Mesendoderm (in vitro differentiated cells): Measurements from ENCODE around the gene ACOX1.

ENCODE experiments used
- DNase-seq: peaks from one replicate; pipeline ENCODE4 v3.0.0; 2013
- H2AK5ac ChIP-seq: 2 replicates; pipeline ENCODE4 v1.6.1; 2013; ENCODE audit warnings: low read length, inconsistent platforms
- H2BK120ac ChIP-seq: 2 replicates; pipeline ENCODE4 v1.6.1; 2013; ENCODE audit warnings: low read depth, mild to moderate bottlenecking, low read length, moderate library complexity, mixed read lengths
- H2BK15ac ChIP-seq: replicated peaks from 2 replicates; pipeline ENCODE4 v1.6.1; 2013; ENCODE audit warnings: low read depth, mild to moderate bottlenecking, moderate library complexity
- H2BK5ac ChIP-seq: 2 replicates; pipeline ENCODE4 v1.6.1; 2013; ENCODE audit warnings: low read length, inconsistent platforms
- H3K18ac ChIP-seq: 2 replicates; pipeline ENCODE4 v1.6.1; 2013; ENCODE audit warnings: mild to moderate bottlenecking, low read length, mixed read lengths
- H3K23ac ChIP-seq: one replicate; pipeline ENCODE4 v1.6.1; 2013; ENCODE audit warnings: low read length
- H3K27ac ChIP-seq: 2 replicates; pipeline ENCODE4 v1.5.1; 2013; ENCODE audit warnings: low read depth, mild to moderate bottlenecking, inconsistent platforms, low read length, moderate library complexity
- H3K27me3 ChIP-seq: 2 replicates; pipeline ENCODE4 v1.6.1; 2013; ENCODE audit warnings: low read length, control low read depth, mild to moderate bottlenecking, inconsistent platforms; ENCODE audit not compliant: insufficient read depth, poor library complexity
- H3K36me3 ChIP-seq: 2 replicates; pipeline ENCODE4 v1.6.1; 2013; ENCODE audit warnings: low read length, inconsistent platforms; ENCODE audit not compliant: control insufficient read depth, insufficient read depth
- H3K4ac ChIP-seq: one replicate; pipeline ENCODE4 v1.6.1; 2013; ENCODE audit warnings: low read depth, mild to moderate bottlenecking, low read length, moderate library complexity
- H3K4me1 ChIP-seq: 2 replicates; pipeline ENCODE4 v1.6.1; 2013; ENCODE audit warnings: low read depth, low read length, inconsistent platforms; ENCODE audit not compliant: control insufficient read depth
- H3K4me2 ChIP-seq: 2 replicates; pipeline ENCODE4 v1.6.1; 2013; ENCODE audit warnings: low read length
- H3K4me3 ChIP-seq: 2 replicates; pipeline ENCODE4 v1.5.1; 2013; ENCODE audit warnings: mild to moderate bottlenecking, low read length
- H3K56ac ChIP-seq: one replicate; pipeline ENCODE4 v1.6.1; 2013; ENCODE audit warnings: low read length
- H3K79me1 ChIP-seq: 2 replicates; pipeline ENCODE4 v1.6.1; 2013; ENCODE audit warnings: low read length, inconsistent platforms
- H3K79me2 ChIP-seq: 2 replicates; pipeline ENCODE4 v1.6.1; 2013; ENCODE audit warnings: mild to moderate bottlenecking, low read length; ENCODE audit not compliant: control insufficient read depth, insufficient read depth
- H3K9ac ChIP-seq: 2 replicates; pipeline ENCODE4 v1.6.1; 2013; ENCODE audit warnings: low read length, inconsistent platforms
- H4K5ac ChIP-seq: one replicate; pipeline ENCODE4 v1.6.1; 2013; ENCODE audit warnings: low read length
- H4K8ac ChIP-seq: one replicate; pipeline ENCODE4 v1.6.1; 2013; ENCODE audit warnings: low read depth, mild to moderate bottlenecking, control low read depth, low read length, moderate library complexity
- WGBS: extraction: QIAGEN DNeasy Blood & Tissue Kit; methylation state at CpG from one replicate; pipeline ENCODE4 v1.1.7; 2013; ENCODE audit warnings: low lambda C conversion rate, missing lambda C conversion rate; ENCODE audit not compliant: insufficient coverage; ENCODE audit errors: extremely low coverage; 5-methylcytosine and 5-hydroxymethylcytosine counted together

Gene ACOX1

DNA sequence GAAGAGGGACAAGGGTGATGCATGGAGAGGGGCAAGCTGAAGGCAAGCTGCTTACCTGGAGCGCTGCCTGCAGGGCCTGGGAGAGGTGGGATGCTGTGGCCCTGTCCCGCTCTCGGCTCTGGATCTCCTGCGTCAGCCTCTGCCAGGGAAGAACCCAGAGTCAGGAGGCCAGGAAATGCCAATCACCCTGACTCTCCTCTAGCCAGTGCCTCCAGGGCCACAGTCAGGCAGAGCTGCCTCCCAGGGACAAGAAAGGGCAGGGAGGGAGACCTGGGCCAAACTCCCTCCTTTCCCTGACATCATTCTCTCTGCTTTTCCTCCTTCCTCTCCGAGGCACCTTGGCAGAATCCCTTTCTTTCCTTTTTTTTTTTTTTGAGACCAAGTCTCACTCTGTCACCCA, 33.0 kb upstream of the ACOX1 start:
- no peak overlapping the region for H3K23ac ChIP-seq
- DNase-seq: no peak
- H3K4me3 ChIP-seq: no peak overlapping the region
- no peak overlapping the region for H2BK120ac ChIP-seq
- H3K4ac ChIP-seq: no peak overlapping the region
- H3K27ac ChIP-seq: no peak overlapping the region
- no peak overlapping the region for H2BK15ac ChIP-seq
- H3K56ac ChIP-seq: no peak overlapping the region
- H3K36me3 ChIP-seq: no peaks in the 10 kb centered on the region
- H3K9ac ChIP-seq: no peak overlapping the region
- no peak overlapping the region for H4K5ac ChIP-seq
- no peak overlapping the region for H4K8ac ChIP-seq
- H2AK5ac ChIP-seq: no peak overlapping the region
- no peak overlapping the region for H2BK5ac ChIP-seq
- no peaks in the 10 kb centered on the region for H3K79me2 ChIP-seq
- H3K4me2 ChIP-seq: no peak overlapping the region
- H3K4me1 ChIP-seq: no peaks in the 10 kb centered on the region
- H3K27me3 ChIP-seq: no peaks in the 10 kb centered on the region
- WGBS: no CpG with 5 or more reads among the region's 5 CpGs
- no peaks in the 10 kb centered on the region for H3K79me1 ChIP-seq
- no peak overlapping the region for H3K18ac ChIP-seq

DNA sequence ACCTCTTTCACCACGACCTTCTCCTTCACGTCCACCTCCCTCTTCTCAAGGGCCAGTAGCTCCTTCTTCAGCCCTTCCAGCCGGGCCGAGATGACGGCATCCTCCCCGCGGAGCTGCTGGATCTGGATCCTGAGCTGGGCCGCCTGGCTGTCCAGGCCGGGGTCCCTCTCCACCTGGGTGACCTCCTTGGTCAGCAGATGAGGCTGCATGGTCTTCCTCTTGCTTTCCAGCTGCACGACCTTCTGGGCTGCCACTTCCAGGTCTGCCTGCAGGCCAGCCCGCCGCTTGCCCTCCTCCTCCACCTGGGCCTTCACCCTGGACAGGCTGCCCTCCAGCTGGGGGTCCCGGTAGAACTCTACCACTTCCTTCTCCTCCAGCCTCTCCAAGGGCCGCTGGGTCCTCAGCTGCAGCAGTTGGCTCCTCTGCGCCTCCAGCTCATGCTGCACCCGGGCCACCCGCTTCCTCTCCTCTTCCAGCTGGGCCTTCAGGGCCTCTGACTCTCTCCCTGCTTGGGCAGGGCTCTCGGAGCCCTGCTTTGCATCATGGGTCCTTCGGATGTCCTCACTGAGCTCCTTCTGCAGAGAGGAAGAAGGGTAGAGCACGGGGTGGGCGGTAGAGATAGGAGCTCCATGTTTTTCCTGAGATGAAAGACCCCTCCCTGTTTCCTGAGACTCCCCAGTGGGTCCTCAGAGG, 31.1 kb upstream of the ACOX1 start:
- no peak overlapping the region for H4K5ac ChIP-seq
- no peak overlapping the region for H2BK5ac ChIP-seq
- H3K4me2 ChIP-seq: no peak overlapping the region
- H3K9ac ChIP-seq: no peak overlapping the region
- H3K4me1 ChIP-seq: no peaks in the 10 kb centered on the region
- no peak overlapping the region for H2AK5ac ChIP-seq
- H3K79me2 ChIP-seq: no peaks in the 10 kb centered on the region
- H3K4ac ChIP-seq: no peak overlapping the region
- no peak overlapping the region for H3K4me3 ChIP-seq
- no CpG with 5 or more reads among the region's 21 CpGs for WGBS
- no peak overlapping the region for H3K18ac ChIP-seq
- H3K23ac ChIP-seq: no peak overlapping the region
- DNase-seq: no peak
- peaks cover 2% of the 10 kb centered on the region for H3K36me3 ChIP-seq
- no peak overlapping the region for H2BK15ac ChIP-seq
- H3K79me1 ChIP-seq: no peaks in the 10 kb centered on the region
- H4K8ac ChIP-seq: no peak overlapping the region
- no peaks in the 10 kb centered on the region for H3K27me3 ChIP-seq
- H3K27ac ChIP-seq: no peak overlapping the region
- H3K56ac ChIP-seq: no peak overlapping the region
- no peak overlapping the region for H2BK120ac ChIP-seq

DNA sequence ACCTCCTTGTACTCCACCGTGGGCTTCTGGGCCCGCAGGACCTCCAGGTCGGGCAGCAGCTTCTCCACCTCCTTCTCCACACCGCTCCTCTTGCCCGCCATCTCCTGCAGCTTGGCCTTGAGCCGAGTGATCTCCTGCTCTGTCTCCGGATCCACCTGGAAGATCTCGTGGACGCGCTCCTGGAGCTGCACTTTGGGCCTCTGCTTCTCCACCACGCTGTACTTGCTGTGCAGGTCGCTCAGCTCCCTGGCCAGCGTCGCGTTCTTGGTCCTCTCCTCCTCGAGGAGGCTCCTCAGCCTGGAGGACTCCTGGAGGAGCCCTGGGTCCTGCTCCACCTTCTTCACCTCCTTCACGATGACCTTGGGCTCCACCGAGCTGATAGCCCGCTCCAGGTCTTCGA, 30.5 kb upstream of the ACOX1 start:
- Histone ChIP-seq H3K36me3 (peaks cover 2% of the 10 kb centered on the region), H4K8ac (no peak overlapping the region), H3K27ac (no peak overlapping the region), H2BK5ac (no peak overlapping the region), H3K56ac (no peak overlapping the region), H3K4me2 (no peak overlapping the region), H2BK120ac (no peak overlapping the region), H3K79me2 (no peaks in the 10 kb centered on the region), H3K9ac (no peak overlapping the region), H3K79me1 (no peaks in the 10 kb centered on the region), H3K27me3 (no peaks in the 10 kb centered on the region), H3K18ac (no peak overlapping the region), H2AK5ac (no peak overlapping the region), H3K23ac (no peak overlapping the region), H4K5ac (no peak overlapping the region), H2BK15ac (no peak overlapping the region), H3K4me3 (no peak overlapping the region), H3K4ac (no peak overlapping the region), H3K4me1 (no peaks in the 10 kb centered on the region)
- no peak for DNase-seq
- WGBS: no CpG with 5 or more reads among the region's 20 CpGs

DNA sequence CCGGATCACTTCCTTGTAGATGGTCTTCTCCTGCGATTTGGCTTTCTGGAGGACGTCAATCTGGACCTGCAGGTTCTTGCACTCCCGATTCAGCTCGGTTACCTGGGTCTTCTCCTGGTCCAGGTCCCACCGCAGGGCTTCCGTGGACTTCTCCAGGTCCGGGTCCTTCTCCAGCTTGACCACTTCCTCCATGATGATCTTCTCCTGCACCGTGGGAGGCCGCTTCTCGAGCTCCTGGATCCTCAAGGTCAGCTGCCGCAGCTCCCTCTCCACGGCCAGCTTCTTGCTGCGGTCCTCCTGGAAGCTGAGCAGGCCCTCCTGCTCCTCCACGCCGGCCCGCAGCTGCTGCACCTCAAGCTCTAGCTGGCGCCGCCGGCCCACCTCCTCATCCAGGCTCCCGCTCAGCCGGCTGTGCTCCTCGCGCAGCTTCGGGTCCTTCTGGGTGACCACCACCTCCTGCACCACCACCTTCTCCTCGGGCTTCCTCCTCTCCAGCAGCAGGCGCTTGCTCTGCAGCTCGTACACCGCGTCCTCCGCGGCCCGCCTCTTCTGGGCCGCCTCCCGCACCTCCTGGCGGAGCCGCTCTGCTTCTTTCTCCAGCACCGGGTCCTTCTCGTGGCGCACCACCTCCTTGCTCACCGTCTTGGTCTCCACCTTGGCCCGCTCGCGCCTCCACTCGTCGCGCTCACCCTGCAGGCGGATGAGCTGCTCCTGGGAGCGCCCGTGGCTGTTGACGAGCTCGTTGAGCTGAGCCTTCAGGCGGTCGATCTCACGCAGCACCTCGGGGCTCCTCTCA, 29.9 kb upstream of the ACOX1 start:
- DNase-seq: no peak
- no peak overlapping the region for H3K18ac ChIP-seq
- H3K4me3 ChIP-seq: no peak overlapping the region
- no peak overlapping the region for H4K8ac ChIP-seq
- H2BK120ac ChIP-seq: no peak overlapping the region
- no peak overlapping the region for H2BK5ac ChIP-seq
- H3K4ac ChIP-seq: no peak overlapping the region
- H3K23ac ChIP-seq: no peak overlapping the region
- no peak overlapping the region for H2BK15ac ChIP-seq
- H3K9ac ChIP-seq: no peak overlapping the region
- no peak overlapping the region for H3K27ac ChIP-seq
- H3K56ac ChIP-seq: no peak overlapping the region
- H3K27me3 ChIP-seq: no peaks in the 10 kb centered on the region
- H3K79me2 ChIP-seq: no peaks in the 10 kb centered on the region
- no peak overlapping the region for H4K5ac ChIP-seq
- H3K36me3 ChIP-seq: peaks cover 2% of the 10 kb centered on the region
- no peaks in the 10 kb centered on the region for H3K79me1 ChIP-seq
- H2AK5ac ChIP-seq: no peak overlapping the region
- H3K4me2 ChIP-seq: no peak overlapping the region
- no peaks in the 10 kb centered on the region for H3K4me1 ChIP-seq
- WGBS: no CpG with 5 or more reads among the region's 56 CpGs

DNA sequence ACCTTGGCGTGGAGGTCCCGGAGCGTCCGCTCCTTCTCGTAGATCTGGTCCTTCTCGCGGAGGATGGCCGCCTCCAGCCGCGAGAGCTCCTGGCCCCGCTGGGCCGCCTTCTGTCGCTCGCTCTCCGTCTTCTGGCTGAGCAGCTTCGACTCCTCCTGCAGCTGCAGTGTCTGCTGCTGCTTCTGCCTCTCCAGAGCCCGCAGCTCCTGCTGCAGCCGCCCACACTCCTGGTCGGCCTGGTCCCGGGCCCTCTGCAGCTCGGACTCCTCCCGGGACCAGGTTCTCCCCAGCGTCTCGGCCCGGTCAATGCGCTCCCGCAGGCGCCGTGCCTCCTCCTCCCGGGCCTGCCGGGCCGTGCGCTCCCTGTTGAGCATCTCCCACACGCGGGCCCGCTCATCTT, 29.2 kb upstream of the ACOX1 start:
- Histone ChIP-seq H2AK5ac (no peak overlapping the region), H3K23ac (no peak overlapping the region), H3K27me3 (no peaks in the 10 kb centered on the region), H3K36me3 (peaks cover 3% of the 10 kb centered on the region), H3K4ac (no peak overlapping the region), H3K27ac (no peak overlapping the region), H2BK5ac (no peak overlapping the region), H2BK120ac (no peak overlapping the region), H2BK15ac (no peak overlapping the region), H3K4me1 (no peaks in the 10 kb centered on the region), H3K18ac (no peak overlapping the region), H3K9ac (no peak overlapping the region), H3K4me2 (no peak overlapping the region), H3K56ac (no peak overlapping the region), H3K4me3 (no peak overlapping the region), H3K79me1 (no peaks in the 10 kb centered on the region), H4K5ac (no peak overlapping the region), H4K8ac (no peak overlapping the region), H3K79me2 (no peaks in the 10 kb centered on the region)
- no CpG with 5 or more reads among the region's 36 CpGs for WGBS
- DNase-seq: no peak
